AG08396 (cell line): ENCODE results near the gene CYP4Z1.
"Not testable (repeated sequence)": the region's sequence is repeated elsewhere in the genome, so short reads cannot be mapped to it uniquely, and the experiment has no call there.

ENCODE experiments used
- DNase-seq: peaks from one replicate; pipeline ENCODE4 v3.0.0; 2012; ENCODE audit warnings: low spot score, mixed read lengths

CYP4Z1 gene

DNA sequence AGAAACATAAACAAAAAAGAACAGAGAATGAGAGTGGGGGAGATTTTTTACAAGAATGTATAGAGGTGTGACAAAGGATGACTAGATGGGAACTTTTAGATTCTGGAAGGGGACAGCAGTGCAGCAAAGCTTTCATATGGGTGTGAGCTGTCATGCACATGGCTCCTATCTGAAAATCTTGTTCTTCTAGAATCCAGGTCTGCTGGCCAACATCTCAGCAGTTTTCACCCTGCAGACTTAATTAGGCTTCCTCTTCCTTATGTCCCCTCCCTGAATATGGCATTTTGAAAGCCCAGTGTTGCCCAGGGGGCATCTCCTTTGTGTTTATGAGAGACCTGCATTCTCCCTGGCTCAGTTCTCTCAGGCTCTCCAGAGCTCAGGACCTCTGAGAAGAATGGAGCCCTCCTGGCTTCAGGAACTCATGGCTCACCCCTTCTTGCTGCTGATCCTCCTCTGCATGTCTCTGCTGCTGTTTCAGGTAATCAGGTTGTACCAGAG is at the start of gene CYP4Z1:
Gene CYP4Z1, plus strand, starts transcription at position 135 of the 498 bp plus-strand sequence. Its CDS starts 260 bp downstream, at position 395.
- DNase-seq, result no peak

DNA sequence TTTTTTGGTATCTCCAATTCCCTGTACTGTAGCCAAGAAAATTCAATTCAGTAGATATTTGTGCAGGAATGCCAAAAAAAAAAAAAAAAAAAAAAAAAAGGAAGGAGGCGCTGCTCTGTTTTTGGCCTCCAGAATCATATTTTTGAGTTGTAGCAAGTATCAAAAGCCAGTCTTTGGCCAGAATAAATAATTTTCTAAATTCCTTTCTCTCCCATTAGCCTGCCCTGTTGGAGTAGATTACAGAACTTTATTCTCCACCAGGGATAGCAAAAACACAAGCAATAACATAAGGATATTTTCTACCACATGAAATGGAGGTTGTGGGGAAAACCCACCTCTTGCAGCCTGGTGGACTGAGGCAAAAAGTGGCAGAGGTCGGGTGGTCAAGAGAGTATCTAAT is 46.0 kb upstream of the CYP4Z1 start:
- no peak for DNase-seq

DNA sequence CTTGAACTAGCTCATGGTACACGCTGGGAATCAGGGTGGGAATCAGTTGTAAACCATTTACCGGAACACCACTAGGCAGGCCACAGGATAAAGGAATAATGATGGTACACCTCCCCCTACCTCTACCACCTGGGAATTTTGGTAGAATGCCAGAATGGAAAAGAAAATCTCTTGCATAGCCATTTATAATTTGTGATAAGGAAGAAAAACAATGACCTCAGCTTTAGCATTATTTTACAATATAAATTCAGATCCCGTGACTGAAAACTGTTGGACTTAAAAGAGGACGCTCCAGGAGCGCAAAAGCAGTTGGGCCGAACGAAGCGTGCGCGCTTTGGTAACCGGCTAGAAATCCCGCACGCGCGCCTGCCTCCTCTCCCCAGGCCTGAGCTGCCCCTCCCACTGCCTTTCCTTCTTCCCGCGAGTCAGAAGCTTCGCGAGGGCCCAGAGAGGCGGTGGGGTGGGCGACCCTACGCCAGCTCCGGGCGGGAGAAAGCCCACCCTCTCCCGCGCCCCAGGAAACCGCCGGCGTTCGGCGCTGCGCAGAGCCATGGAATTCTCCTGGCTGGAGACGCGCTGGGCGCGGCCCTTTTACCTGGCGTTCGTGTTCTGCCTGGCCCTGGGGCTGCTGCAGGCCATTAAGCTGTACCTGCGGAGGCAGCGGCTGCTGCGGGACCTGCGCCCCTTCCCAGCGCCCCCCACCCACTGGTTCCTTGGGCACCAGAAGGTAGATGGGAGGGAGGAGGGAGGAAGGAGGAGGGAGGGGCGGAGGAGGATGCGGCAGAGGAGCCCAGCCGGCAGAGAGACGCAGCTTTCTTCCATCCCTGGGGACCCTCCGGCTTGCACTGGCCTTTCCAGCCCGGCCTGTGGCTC is 43.5 kb upstream of the CYP4Z1 start, which contains the start of gene CYP4X1:
Gene CYP4X1, plus strand, starts transcription at position 402 of the 873 bp plus-strand sequence. Its CDS starts 149 bp downstream, at position 551.
- no peak for DNase-seq

GRCh38 chr1:47024141-47024801 is 42.8 kb upstream of the CYP4Z1 start:
- no peak for DNase-seq

- no peak for DNase-seq
Measured at GRCh38 chr1:47030170-47030805, 36.7 kb upstream of the CYP4Z1 start.

GRCh38 chr1:47031059-47031458 is 36.0 kb upstream of the CYP4Z1 start:
- DNase-seq, result no peak

GRCh38 chr1:47031585-47031984 is 35.4 kb upstream of the CYP4Z1 start:
- DNase-seq, result no peak

DNA sequence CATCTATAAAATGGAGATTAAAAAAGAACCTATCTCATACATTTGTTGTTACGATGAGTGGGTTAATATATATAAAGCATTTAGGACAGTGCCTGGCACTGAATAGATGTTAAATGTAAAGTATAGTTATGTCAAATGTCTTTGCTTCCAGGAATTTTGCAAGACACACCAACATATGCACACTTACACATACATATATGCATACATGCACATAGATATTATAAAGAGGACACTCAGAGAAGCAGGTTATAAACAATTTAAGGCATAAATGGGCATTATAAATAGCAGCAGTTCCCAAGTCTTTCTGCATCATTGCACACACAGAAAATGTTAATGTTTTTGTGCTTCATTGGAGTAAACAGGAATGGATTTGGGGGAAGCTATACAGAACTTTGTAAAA is 30.3 kb upstream of the CYP4Z1 start:
- DNase-seq, result no peak

- no peak for DNase-seq
Measured at GRCh38 chr1:47059376-47059775, 7.7 kb upstream of the CYP4Z1 start.

DNA sequence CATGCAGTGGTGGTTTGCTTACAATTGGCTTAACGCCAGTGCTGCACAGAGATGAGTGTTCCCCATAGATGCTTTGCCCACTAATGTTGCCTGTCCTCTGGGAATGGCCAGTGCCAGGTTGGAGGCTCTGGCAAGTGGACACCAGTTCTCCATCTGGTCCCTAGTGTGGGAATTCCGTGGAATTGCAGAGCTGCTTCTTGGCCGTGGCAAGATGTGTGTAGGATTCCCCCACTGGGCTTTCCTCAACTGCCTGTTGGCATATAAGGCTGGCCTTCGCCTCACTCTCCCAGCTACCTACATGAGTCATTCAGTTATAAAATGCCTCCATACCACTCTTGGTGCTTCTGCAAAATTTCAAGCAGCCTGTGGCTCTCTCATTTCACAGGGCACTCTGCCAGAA is 2.0 kb downstream of the CYP4Z1 start:
- DNase-seq, result not testable (repeated sequence)

- DNase-seq, result not testable (repeated sequence)
Measured at GRCh38 chr1:47069509-47069908, 2.5 kb downstream of the CYP4Z1 start.

- DNase-seq, result not testable (repeated sequence)
Measured at GRCh38 chr1:47089356-47089755, 22.3 kb downstream of the CYP4Z1 start.

- DNase-seq, result not testable (repeated sequence)
Measured at GRCh38 chr1:47091476-47091875, 24.4 kb downstream of the CYP4Z1 start.

GRCh38 chr1:47104816-47105215 is 37.8 kb downstream of the CYP4Z1 start:
- no peak for DNase-seq

DNA sequence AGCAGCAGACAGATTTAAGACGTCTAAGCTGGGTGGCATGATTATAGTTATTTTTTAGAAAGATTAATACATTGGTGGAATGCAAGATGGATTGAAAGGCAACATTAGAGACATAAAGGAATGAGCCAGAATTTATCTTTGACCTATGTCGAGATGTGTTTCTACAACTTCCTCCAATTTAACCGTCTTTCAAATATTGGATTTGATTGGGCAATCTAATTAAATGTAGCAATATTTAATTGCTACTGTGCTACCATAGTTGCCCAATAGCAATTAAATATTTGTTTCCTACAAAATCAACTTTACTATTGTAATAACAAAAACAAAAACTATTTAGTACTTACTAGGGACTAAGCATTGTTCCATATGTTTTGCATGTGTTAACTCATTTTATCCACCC is 39.8 kb downstream of the CYP4Z1 start:
- DNase-seq, result no peak

GRCh38 chr1:47107851-47108574 is 41.0 kb downstream of the CYP4Z1 start:
- not testable (repeated sequence) for DNase-seq

- not testable (repeated sequence) for DNase-seq
Measured at GRCh38 chr1:47109482-47109881, 42.5 kb downstream of the CYP4Z1 start.

- DNase-seq, result no peak
Measured at GRCh38 chr1:47113178-47113577, 46.1 kb downstream of the CYP4Z1 start.

GRCh38 chr1:47121039-47121438 is 54.0 kb downstream of the CYP4Z1 start:
- not testable (repeated sequence) for DNase-seq

GRCh38 chr1:47124834-47125233 is 57.8 kb downstream of the CYP4Z1 start:
- not testable (repeated sequence) for DNase-seq

DNA sequence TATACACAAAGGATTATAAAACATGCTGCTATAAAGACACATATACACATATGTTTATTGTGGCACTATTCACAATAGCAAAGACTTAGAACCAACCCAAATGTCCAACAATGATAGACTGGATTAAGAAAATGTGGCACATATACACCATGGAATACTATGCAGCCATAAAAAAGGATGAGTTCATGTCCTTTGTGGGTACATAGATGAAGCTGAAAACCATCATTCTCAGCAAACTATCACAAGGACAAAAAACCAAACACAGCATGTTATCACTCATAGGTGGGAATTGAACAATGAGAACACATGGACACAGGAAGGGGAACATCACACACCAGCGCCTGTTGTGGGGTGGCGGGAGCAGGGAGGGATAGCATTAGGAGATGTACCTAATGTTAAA is 60.0 kb downstream of the CYP4Z1 start:
- not testable (repeated sequence) for DNase-seq

- no peak for DNase-seq
Measured at GRCh38 chr1:47128221-47128620, 61.2 kb downstream of the CYP4Z1 start.
